Measurements from ENCODE around the gene TRRAP.

The TRRAP gene

GRCh38 chr7:98969386-98969785 is 91.1 kb downstream of the TRRAP start:
- no peak for TF ChIP-seq CTCF (IDR thresholded peaks at IDR 0.05; ENCODE audit: poor library complexity, severe bottlenecking)
- no peak for ATAC-seq (ENCODE audit: low read depth)

GRCh38 chr7:98970016-98970615 is 91.8 kb downstream of the TRRAP start:
- Histone ChIP-seq H3K27ac (ENCODE audit: poor library complexity, severe bottlenecking) (no peak overlapping the region), H3K9me3 (ENCODE audit: severe bottlenecking) (no peaks in the 10 kb centered on the region), H3K4me3 (ENCODE audit: severe bottlenecking) (no peak overlapping the region), H3K36me3 (ENCODE audit: low read depth) (peaks cover 86% of the 10 kb centered on the region), H3K27me3 (ENCODE audit: insufficient read depth, poor library complexity, severe bottlenecking) (no peaks in the 10 kb centered on the region), H3K4me1 (ENCODE audit: insufficient read depth, poor library complexity, severe bottlenecking) (no peaks in the 10 kb centered on the region)
- TF ChIP-seq CTCF (IDR thresholded peaks at IDR 0.05; ENCODE audit: poor library complexity, severe bottlenecking) = no peak
- no peak for ATAC-seq (ENCODE audit: low read depth)
- no peak for DNase-seq (ENCODE audit: low spot score)

More at GRCh38 chr7:98969386-98969785, 91.1 kb downstream of the TRRAP start:
- no peaks in the 10 kb centered on the region for H3K4me1 ChIP-seq (ENCODE audit: insufficient read depth, poor library complexity, severe bottlenecking)
- H3K27ac ChIP-seq (ENCODE audit: poor library complexity, severe bottlenecking) = no peak overlapping the region
- no peaks in the 10 kb centered on the region for H3K9me3 ChIP-seq (ENCODE audit: severe bottlenecking)
- no peak for DNase-seq (ENCODE audit: low spot score)
- peaks cover 86% of the 10 kb centered on the region for H3K36me3 ChIP-seq (ENCODE audit: low read depth)
- no peak overlapping the region for H3K4me3 ChIP-seq (ENCODE audit: severe bottlenecking)
- no peaks in the 10 kb centered on the region for H3K27me3 ChIP-seq (ENCODE audit: insufficient read depth, poor library complexity, severe bottlenecking)

- no peak for DNase-seq (ENCODE audit: low spot score)
- Histone ChIP-seq H3K4me1 (ENCODE audit: insufficient read depth, poor library complexity, severe bottlenecking) (no peaks in the 10 kb centered on the region), H3K9me3 (ENCODE audit: severe bottlenecking) (no peaks in the 10 kb centered on the region), H3K36me3 (ENCODE audit: low read depth) (peaks cover 86% of the 10 kb centered on the region), H3K27me3 (ENCODE audit: insufficient read depth, poor library complexity, severe bottlenecking) (no peaks in the 10 kb centered on the region), H3K4me3 (ENCODE audit: severe bottlenecking) (no peak overlapping the region), H3K27ac (ENCODE audit: poor library complexity, severe bottlenecking) (no peak overlapping the region)
- TF ChIP-seq CTCF (IDR thresholded peaks at IDR 0.05; ENCODE audit: poor library complexity, severe bottlenecking) = no peak
- no peak for ATAC-seq (ENCODE audit: low read depth)
Measured at GRCh38 chr7:98970805-98971204, 92.5 kb downstream of the TRRAP start.

- Histone ChIP-seq H3K36me3 (ENCODE audit: low read depth) (peaks cover 88% of the 10 kb centered on the region), H3K4me3 (ENCODE audit: severe bottlenecking) (no peak overlapping the region), H3K27ac (ENCODE audit: poor library complexity, severe bottlenecking) (no peak overlapping the region), H3K9me3 (ENCODE audit: severe bottlenecking) (no peaks in the 10 kb centered on the region), H3K27me3 (ENCODE audit: insufficient read depth, poor library complexity, severe bottlenecking) (no peaks in the 10 kb centered on the region), H3K4me1 (ENCODE audit: insufficient read depth, poor library complexity, severe bottlenecking) (no peaks in the 10 kb centered on the region)
- DNase-seq (ENCODE audit: low spot score) = no peak
- no peak for ATAC-seq (ENCODE audit: low read depth)
- TF ChIP-seq CTCF (IDR thresholded peaks at IDR 0.05; ENCODE audit: poor library complexity, severe bottlenecking) = no peak
Measured at GRCh38 chr7:98974205-98974604, 95.9 kb downstream of the TRRAP start.

Measured in RWPE2 (cell line).